Testis (tissue), 2 donors: ENCODE measurements around the gene TBPL1.
A peak's percentile ranks its signal among the peaks of the same experiment; 100 is the strongest.

Experiments
- POLR2A ChIP-seq: fragments of 450-650 bp; IDR thresholded peaks from one replicate; pipeline ENCODE4 v1.6.1; 2017; ENCODE audit warnings: antibody characterized with exemption, mild to moderate bottlenecking, moderate library complexity
- TF ChIP-seq, protein P1 (sequence below), 3 experiments: fragments of 450-650 bp in 2 of 3; fragments of 200-600 bp in 1 of 3; sonication (generic) in 1 of 3; IDR thresholded peaks; one replicate each; pipeline ENCODE4 v1.5.1; 2016 to 2019; ENCODE audit warnings: antibody characterized with exemption in 3 of 3, mild to moderate bottlenecking in 2 of 3, moderate library complexity in 1 of 3

DNA sequence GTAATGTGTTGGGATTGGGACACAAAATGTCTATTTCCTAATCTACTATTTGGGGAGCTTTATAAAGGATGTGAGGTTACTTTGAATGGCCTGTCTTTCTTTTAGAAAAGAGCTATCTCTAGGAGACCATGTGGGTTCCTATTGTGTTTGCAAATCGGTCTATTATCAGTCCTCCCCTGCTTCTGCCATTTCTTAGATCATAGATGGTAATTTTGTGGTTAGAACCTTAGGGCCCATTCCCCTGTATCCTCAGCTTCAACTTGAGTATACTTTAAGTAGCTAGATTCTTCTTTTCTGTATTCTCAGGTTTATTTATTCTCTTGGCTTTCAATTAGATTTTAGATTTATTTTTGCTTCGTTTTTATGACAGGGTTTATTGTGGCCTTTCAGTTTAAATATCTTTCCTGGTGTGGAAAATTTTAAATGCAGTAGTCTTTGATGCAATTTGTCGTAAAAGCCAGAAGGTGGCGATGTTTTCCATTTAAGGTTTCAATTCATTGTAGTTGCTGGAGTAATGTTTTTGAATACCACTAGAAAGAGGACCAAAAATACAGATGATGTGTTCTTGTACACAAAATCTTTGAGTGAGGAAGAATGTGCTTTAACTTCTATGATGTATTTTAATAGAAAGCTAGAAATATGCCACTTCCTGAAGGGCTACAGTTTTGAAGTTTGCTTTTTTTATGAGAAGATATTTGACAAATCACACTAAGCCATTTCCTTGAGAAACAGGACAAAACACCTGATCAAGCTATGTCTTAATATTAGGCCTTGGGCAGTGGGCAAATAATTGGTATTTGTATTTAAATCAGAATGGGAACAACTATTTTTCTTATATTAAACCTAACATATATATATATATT is 20.3 kb downstream of the TBPL1 start:
- TF ChIP-seq, protein P1, sequence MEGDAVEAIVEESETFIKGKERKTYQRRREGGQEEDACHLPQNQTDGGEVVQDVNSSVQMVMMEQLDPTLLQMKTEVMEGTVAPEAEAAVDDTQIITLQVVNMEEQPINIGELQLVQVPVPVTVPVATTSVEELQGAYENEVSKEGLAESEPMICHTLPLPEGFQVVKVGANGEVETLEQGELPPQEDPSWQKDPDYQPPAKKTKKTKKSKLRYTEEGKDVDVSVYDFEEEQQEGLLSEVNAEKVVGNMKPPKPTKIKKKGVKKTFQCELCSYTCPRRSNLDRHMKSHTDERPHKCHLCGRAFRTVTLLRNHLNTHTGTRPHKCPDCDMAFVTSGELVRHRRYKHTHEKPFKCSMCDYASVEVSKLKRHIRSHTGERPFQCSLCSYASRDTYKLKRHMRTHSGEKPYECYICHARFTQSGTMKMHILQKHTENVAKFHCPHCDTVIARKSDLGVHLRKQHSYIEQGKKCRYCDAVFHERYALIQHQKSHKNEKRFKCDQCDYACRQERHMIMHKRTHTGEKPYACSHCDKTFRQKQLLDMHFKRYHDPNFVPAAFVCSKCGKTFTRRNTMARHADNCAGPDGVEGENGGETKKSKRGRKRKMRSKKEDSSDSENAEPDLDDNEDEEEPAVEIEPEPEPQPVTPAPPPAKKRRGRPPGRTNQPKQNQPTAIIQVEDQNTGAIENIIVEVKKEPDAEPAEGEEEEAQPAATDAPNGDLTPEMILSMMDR (IDR thresholded peaks at IDR 0.05): peak; percentile 56 to 74 (median 61)
- no peak for TF ChIP-seq POLR2A
